Measurements from ENCODE around the gene LPAR2. TPM values are rescaled to one million over a fixed set of nuclear protein-coding genes. Genes with fewer than 3 reads are reported as not detected.

LPAR2 gene
- total and polyA plus RNA-seq, 2 of the 13 experiments (the other 11 are each of a cell fraction or from before 2014, with no cell fraction given) = 0.86 to 3.6 TPM

DNA sequence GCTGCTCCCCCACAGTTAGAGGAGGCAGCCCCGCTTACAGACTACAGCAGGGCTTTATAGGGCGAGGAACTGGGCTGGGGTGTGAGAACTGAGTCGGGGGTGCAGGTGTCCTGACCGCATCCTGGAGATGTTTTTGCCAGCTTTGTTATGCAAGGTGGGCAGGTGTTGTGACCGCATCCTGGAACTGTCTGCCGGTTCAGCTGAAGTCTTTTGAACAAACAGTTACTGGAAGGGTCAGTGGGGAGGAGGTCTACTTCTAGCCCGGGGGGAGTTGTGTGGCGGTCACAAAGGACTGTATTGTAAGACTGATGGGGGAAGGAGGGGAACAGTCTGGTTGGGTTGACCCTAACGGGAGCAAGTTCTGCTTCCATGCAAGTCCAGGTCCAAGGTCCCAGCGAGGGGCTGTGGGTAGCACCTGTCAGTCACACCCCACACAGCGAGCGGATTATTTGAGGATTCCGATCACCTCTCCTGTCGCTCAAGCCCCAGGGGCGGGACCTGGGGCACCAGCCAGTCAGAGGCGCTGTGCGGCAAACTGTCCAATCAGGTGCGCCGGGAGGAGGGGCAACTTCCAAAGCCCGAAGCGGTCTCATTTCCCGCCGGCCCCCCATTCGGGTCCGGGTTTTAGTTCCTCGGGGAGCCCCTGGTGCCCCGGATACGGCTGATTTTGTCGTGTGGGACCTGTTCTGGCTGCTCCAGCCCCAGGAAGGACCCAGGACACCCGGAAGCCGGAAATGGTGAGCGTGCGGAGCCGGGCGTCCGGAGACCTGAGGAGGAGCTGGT lies 40.4 kb upstream of the LPAR2 start, which contains the start of gene ZNF101 (continued):
- TF ChIP-seq KIAA2018 (CRISPR knock-in tag; IDR thresholded peaks at IDR 0.05; ENCODE audit: borderline replicate concordance) (no peak), PHF21A (CRISPR knock-in tag; IDR thresholded peaks at IDR 0.05) (peak; percentile 92), ZNF101 (CRISPR knock-in tag; IDR thresholded peaks at IDR 0.05; ENCODE audit: borderline replicate concordance, low read depth) (no peak), KDM2A (CRISPR knock-in tag; IDR thresholded peaks at IDR 0.05; ENCODE audit: borderline replicate concordance, low read depth) (peak; percentile 28; the same call in 1 of the 2 replicates), FLYWCH1 (CRISPR knock-in tag; IDR thresholded peaks at IDR 0.05) (no peak), NFE2 (CRISPR knock-in tag; IDR thresholded peaks at IDR 0.05) (no peak)
- TF ChIP-seq, protein P1, sequence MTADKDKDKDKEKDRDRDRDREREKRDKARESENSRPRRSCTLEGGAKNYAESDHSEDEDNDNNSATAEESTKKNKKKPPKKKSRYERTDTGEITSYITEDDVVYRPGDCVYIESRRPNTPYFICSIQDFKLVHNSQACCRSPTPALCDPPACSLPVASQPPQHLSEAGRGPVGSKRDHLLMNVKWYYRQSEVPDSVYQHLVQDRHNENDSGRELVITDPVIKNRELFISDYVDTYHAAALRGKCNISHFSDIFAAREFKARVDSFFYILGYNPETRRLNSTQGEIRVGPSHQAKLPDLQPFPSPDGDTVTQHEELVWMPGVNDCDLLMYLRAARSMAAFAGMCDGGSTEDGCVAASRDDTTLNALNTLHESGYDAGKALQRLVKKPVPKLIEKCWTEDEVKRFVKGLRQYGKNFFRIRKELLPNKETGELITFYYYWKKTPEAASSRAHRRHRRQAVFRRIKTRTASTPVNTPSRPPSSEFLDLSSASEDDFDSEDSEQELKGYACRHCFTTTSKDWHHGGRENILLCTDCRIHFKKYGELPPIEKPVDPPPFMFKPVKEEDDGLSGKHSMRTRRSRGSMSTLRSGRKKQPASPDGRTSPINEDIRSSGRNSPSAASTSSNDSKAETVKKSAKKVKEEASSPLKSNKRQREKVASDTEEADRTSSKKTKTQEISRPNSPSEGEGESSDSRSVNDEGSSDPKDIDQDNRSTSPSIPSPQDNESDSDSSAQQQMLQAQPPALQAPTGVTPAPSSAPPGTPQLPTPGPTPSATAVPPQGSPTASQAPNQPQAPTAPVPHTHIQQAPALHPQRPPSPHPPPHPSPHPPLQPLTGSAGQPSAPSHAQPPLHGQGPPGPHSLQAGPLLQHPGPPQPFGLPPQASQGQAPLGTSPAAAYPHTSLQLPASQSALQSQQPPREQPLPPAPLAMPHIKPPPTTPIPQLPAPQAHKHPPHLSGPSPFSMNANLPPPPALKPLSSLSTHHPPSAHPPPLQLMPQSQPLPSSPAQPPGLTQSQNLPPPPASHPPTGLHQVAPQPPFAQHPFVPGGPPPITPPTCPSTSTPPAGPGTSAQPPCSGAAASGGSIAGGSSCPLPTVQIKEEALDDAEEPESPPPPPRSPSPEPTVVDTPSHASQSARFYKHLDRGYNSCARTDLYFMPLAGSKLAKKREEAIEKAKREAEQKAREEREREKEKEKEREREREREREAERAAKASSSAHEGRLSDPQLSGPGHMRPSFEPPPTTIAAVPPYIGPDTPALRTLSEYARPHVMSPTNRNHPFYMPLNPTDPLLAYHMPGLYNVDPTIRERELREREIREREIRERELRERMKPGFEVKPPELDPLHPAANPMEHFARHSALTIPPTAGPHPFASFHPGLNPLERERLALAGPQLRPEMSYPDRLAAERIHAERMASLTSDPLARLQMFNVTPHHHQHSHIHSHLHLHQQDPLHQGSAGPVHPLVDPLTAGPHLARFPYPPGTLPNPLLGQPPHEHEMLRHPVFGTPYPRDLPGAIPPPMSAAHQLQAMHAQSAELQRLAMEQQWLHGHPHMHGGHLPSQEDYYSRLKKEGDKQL (CRISPR knock-in tag; IDR thresholded peaks at IDR 0.05; ENCODE audit: low read depth) = 0 out of 2 replicates have a peak, but pooled peaks have one; percentile 26
- TF ChIP-seq, protein P2, sequence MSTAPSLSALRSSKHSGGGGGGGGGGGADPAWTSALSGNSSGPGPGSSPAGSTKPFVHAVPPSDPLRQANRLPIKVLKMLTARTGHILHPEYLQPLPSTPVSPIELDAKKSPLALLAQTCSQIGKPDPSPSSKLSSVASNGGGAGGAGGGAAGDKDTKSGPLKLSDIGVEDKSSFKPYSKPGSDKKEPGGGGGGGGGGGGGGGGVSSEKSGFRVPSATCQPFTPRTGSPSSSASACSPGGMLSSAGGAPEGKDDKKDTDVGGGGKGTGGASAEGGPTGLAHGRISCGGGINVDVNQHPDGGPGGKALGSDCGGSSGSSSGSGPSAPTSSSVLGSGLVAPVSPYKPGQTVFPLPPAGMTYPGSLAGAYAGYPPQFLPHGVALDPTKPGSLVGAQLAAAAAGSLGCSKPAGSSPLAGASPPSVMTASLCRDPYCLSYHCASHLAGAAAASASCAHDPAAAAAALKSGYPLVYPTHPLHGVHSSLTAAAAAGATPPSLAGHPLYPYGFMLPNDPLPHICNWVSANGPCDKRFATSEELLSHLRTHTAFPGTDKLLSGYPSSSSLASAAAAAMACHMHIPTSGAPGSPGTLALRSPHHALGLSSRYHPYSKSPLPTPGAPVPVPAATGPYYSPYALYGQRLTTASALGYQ (CRISPR knock-in tag; IDR thresholded peaks at IDR 0.05) = 0 out of 2 replicates have a peak, but pooled peaks have one; percentile 51
- TF ChIP-seq, protein P3, sequence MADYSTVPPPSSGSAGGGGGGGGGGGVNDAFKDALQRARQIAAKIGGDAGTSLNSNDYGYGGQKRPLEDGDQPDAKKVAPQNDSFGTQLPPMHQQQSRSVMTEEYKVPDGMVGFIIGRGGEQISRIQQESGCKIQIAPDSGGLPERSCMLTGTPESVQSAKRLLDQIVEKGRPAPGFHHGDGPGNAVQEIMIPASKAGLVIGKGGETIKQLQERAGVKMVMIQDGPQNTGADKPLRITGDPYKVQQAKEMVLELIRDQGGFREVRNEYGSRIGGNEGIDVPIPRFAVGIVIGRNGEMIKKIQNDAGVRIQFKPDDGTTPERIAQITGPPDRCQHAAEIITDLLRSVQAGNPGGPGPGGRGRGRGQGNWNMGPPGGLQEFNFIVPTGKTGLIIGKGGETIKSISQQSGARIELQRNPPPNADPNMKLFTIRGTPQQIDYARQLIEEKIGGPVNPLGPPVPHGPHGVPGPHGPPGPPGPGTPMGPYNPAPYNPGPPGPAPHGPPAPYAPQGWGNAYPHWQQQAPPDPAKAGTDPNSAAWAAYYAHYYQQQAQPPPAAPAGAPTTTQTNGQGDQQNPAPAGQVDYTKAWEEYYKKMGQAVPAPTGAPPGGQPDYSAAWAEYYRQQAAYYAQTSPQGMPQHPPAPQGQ (CRISPR knock-in tag; IDR thresholded peaks at IDR 0.05; ENCODE audit: borderline replicate concordance) = no peak

Data from HepG2 (cell line).